Measurements from ENCODE around the gene USP33. TPM values are rescaled to one million over a fixed set of nuclear protein-coding genes. Genes with fewer than 3 reads are reported as not detected.

The USP33 gene
- total and polyA plus RNA-seq, 2 of the 8 experiments (the other 6 are each of a cell fraction or from before 2014, with no cell fraction given) = 20.0 to 55.5 TPM

GRCh38 chr1:77779529-77780281, 20.1 kb upstream of the USP33 start, which contains the start of gene MIGA1:
MIGA1 (plus strand) TSS chr1:77779649; CDS start chr1:77783253, 3,604 bp downstream.
- H2AFZ ChIP-seq (ENCODE audit: low read length) = peak within 1 kb of the TSS; percentile 86
- H3K4ac ChIP-seq (replicated peaks; ENCODE audit: insufficient read length, low read depth, low read length) = no peak within 1 kb of the TSS
- no peak within 1 kb of the TSS for H3K23ac ChIP-seq (ENCODE audit: insufficient read length)
- H3K23me2 ChIP-seq (ENCODE audit: low read depth, low read length) = no peaks in the 10 kb centered on the region; the same call in 1 of the 2 replicates
- H2AK5ac ChIP-seq (ENCODE audit: low read depth, low read length) = no peak within 1 kb of the TSS
- peak within 1 kb of the TSS; percentile 49 to 76 for H3K4me2 ChIP-seq (ENCODE audit: insufficient read depth in 1 of 2, low read depth in 2 of 2, low read length in 2 of 2)
- peak within 1 kb of the TSS; percentile 65 for H4K91ac ChIP-seq (replicated peaks; ENCODE audit: insufficient read length, low read length)
- H3K36me3 ChIP-seq (ENCODE audit: control insufficient read depth in 2 of 4, insufficient read depth in 4 of 4, low read length in 3 of 4) = peaks cover 2 to 6% (median 5%) of the 10 kb centered on the region in 4 experiments; a peak in 7 of 8 replicates
- H3K18ac ChIP-seq (ENCODE audit: extremely low read depth, low read length) = no peak within 1 kb of the TSS
- WGBS, 2 experiments (ENCODE audit: extremely low coverage in 1 of 2, insufficient coverage in 1 of 2, insufficient read length in 1 of 2, insufficient replicate concordance in 2 of 2, low coverage in 1 of 2, low lambda C conversion rate in 2 of 2, missing lambda C conversion rate in 1 of 2) = 2% methylated on average over 19 of the region's 40 CpGs; no CpG with 5 or more reads in 1 of the 2 experiments
- ChIA-PET POLR2A (ENCODE audit: partially characterized antibody) (interaction anchor here (1.0 to 1.5 kb wide), 3 partner anchors 20 to 199 kb away, joined by 3 to 11 read pairs (median 3); partner anchors contain the start of genes FUBP1, NEXN and USP33), CTCF (ENCODE audit: partially characterized antibody) (interaction anchor here (0.7 to 1.1 kb wide), 3 partner anchors 16 to 120 kb away, joined by 3 read pairs; no protein-coding TSS in a partner anchor)
- no peak within 1 kb of the TSS for H2BK15ac ChIP-seq (ENCODE audit: low read length)
- no peak within 1 kb of the TSS for H3K27ac ChIP-seq (ENCODE audit: low read depth, low read length)
- H3K9me3 ChIP-seq (ENCODE audit: insufficient read depth in 2 of 2, low read depth in 1 of 2, low read length in 1 of 2) = no peaks in the 10 kb centered on the region
- H3K27me3 ChIP-seq (replicated peaks in 1 of 4; ENCODE audit: control insufficient read depth in 3 of 4, extremely low read depth in 1 of 4, insufficient read depth in 3 of 4, low read length in 3 of 4) = no peaks in the 10 kb centered on the region
- no peak within 1 kb of the TSS for H2BK120ac ChIP-seq (replicated peaks; ENCODE audit: low read depth, low read length)
- peaks cover 0 to 22% of the 10 kb centered on the region in 2 experiments; a peak in 3 of 4 replicates for H3K79me2 ChIP-seq (ENCODE audit: control insufficient read depth in 1 of 2, insufficient read depth in 2 of 2, low read length in 2 of 2)
- peak within 1 kb of the TSS; percentile 43 to 72 (median 50) for H3K9ac ChIP-seq (replicated peaks in 1 of 4; ENCODE audit: extremely low read depth in 1 of 4, low read depth in 3 of 4, low read length in 3 of 4)
- no peak within 1 kb of the TSS for H2BK20ac ChIP-seq (ENCODE audit: low read length)
- H2BK5ac ChIP-seq (ENCODE audit: low read depth, low read length) = peak within 1 kb of the TSS; percentile 83
- H3K79me1 ChIP-seq (ENCODE audit: low read depth, low read length) = no peaks in the 10 kb centered on the region
- no peak within 1 kb of the TSS for H4K5ac ChIP-seq (ENCODE audit: insufficient read length, low read depth, low read length)
- H4K8ac ChIP-seq (ENCODE audit: extremely low read depth, insufficient read depth, low read length) = peak within 1 kb of the TSS; percentile 85
- no peak within 1 kb of the TSS for H3K14ac ChIP-seq (ENCODE audit: insufficient read length)
- H2BK12ac ChIP-seq (ENCODE audit: low read depth, low read length) = no peak within 1 kb of the TSS
- no peaks in the 10 kb centered on the region for H3K4me1 ChIP-seq (replicated peaks in 1 of 4; ENCODE audit: control insufficient read depth in 3 of 4, insufficient read depth in 4 of 4, low read length in 3 of 4)
- peak within 1 kb of the TSS; percentile 49 to 95 (median 92) for H3K4me3 ChIP-seq (ENCODE audit: extremely low read depth in 1 of 4, insufficient read depth in 2 of 4, low read depth in 3 of 4, low read length in 4 of 4)
- H3K56ac ChIP-seq (replicated peaks; ENCODE audit: insufficient read length, low read depth, low read length) = peak within 1 kb of the TSS; percentile 82
- DNase-seq (ENCODE audit: low read depth in 1 of 2, low spot score in 2 of 2) = peak; percentile 86
- FAIRE-seq = peak; percentile 86
- no peaks in the 10 kb centered on the region for H4K20me1 ChIP-seq (replicated peaks in 1 of 2; ENCODE audit: control insufficient read depth in 1 of 2, insufficient read depth in 2 of 2, low read length in 2 of 2)
- TF ChIP-seq HDAC2 (IDR thresholded peaks at IDR 0.05; ENCODE audit: borderline replicate concordance in 1 of 2, low read depth in 2 of 2, low read length in 2 of 2) (peak; percentile 73 to 74; a peak in 1 of 4 replicates), CTCF (IDR thresholded peaks at IDR 0.05; ENCODE audit: control extremely low read depth in 1 of 3, insufficient read depth in 1 of 3, low read depth in 1 of 3, low read length in 3 of 3) (no peak), GTF2F1 (IDR thresholded peaks at IDR 0.05; ENCODE audit: borderline replicate concordance, low read depth, low read length) (no peak), SRF (IDR thresholded peaks at IDR 0.05; ENCODE audit: low read depth, low read length) (no peak), CHD2 (IDR thresholded peaks at IDR 0.05; ENCODE audit: low read length) (0 out of 2 replicates have a peak, but pooled peaks have one; percentile 40), ZNF274 (IDR thresholded peaks at IDR 0.05; ENCODE audit: borderline replicate concordance, extremely low read depth, low read length) (no peak), SAP30 (IDR thresholded peaks at IDR 0.05; ENCODE audit: insufficient read depth, insufficient replicate concordance, low read length) (peak; percentile 95), TCF12 (IDR thresholded peaks at IDR 0.05; ENCODE audit: low read depth, low read length) (0 out of 2 replicates have a peak, but pooled peaks have one; percentile 48)

Data from H1 (cell line).